ENCODE data around the gene CDON. TPM values are rescaled to one million over a fixed set of nuclear protein-coding genes. Genes with fewer than 3 reads are reported as not detected.
A peak's percentile ranks its signal among the peaks of the same experiment; 100 is the strongest.

CDON gene
- total and polyA plus RNA-seq, 7 experiments from 2014 or later = 0.24 to 4.8 (median 2.1) TPM

DNA sequence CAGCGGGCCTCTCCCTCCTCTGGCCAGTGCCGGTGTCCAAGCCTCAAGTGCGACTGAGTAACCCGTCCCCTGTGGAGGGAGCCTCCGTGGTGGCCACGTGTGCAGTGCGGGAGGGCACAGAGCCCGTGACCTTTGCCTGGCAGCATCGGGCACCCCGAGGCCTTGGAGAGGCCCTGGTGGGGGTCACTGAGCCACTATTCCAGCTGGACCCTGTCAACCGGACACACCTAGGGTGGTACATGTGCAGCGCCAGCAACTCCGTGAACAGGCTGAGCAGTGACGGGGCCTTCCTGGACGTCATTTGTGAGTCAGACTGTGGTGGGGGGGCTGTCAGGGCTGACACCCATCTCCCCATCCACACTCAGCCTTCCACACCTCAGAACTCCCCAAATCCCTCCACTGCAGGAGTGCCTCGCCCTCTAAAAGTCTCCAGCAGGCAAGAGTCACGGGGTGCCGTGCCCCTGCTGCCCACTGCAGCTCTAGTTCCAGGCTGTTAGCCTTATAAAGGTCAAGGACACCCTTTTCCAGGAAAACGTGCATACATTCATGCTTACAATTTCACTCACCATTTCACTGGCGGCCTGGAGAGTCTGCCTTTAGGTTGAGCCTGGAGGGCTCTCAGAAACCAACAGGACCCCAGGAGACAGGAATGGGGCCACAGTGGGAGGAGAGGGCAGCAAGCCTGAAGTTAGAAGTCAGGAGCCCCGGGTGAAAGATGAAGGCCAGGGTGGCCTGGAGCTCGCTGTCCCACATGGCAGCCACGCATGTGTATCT lies 114.2 kb downstream of the CDON start:
- H3K27ac Mint-ChIP-seq = no peak overlapping the region
- no peak overlapping the region for H3K27ac ChIP-seq (ENCODE audit: low read depth, low read length)
- H3K9me3 Mint-ChIP-seq = no peaks in the 10 kb centered on the region
- ChIA-PET POLR2A (no interaction called here), CTCF (interaction anchor here (1.0 to 1.4 kb wide), 2 partner anchors 245 to 247 kb away, joined by 3 to 5 read pairs; no protein-coding TSS in a partner anchor)
- H3K9me3 ChIP-seq (ENCODE audit: control insufficient read depth in 2 of 3, low read length in 3 of 3) = no peaks in the 10 kb centered on the region
- H3K4me3 Mint-ChIP-seq = no peak overlapping the region
- no peaks in the 10 kb centered on the region for H3K4me1 Mint-ChIP-seq
- no peaks in the 10 kb centered on the region for H3K27me3 ChIP-seq (ENCODE audit: control insufficient read depth in 2 of 2, insufficient read depth in 2 of 2, low read length in 2 of 2)
- H3K4me1 ChIP-seq (ENCODE audit: control insufficient read depth in 2 of 2, insufficient read depth in 2 of 2, low read length in 2 of 2) = no peaks in the 10 kb centered on the region
- intact Hi-C loops (cut with micrococcal nuclease) = no loop called here
- DNase-seq (no peak), ATAC-seq (no peak)
- no peaks in the 10 kb centered on the region for H3K36me3 ChIP-seq (ENCODE audit: control insufficient read depth in 2 of 3, insufficient read depth in 3 of 3, low read length in 3 of 3)
- H3K27me3 Mint-ChIP-seq = peaks cover 0 to 6% (median 4%) of the 10 kb centered on the region in 5 donors
- H3K4me3 ChIP-seq (ENCODE audit: low read length) = no peak overlapping the region
- H3K36me3 Mint-ChIP-seq = peaks cover 0 to 4% (median 0%) of the 10 kb centered on the region in 5 donors

DNA sequence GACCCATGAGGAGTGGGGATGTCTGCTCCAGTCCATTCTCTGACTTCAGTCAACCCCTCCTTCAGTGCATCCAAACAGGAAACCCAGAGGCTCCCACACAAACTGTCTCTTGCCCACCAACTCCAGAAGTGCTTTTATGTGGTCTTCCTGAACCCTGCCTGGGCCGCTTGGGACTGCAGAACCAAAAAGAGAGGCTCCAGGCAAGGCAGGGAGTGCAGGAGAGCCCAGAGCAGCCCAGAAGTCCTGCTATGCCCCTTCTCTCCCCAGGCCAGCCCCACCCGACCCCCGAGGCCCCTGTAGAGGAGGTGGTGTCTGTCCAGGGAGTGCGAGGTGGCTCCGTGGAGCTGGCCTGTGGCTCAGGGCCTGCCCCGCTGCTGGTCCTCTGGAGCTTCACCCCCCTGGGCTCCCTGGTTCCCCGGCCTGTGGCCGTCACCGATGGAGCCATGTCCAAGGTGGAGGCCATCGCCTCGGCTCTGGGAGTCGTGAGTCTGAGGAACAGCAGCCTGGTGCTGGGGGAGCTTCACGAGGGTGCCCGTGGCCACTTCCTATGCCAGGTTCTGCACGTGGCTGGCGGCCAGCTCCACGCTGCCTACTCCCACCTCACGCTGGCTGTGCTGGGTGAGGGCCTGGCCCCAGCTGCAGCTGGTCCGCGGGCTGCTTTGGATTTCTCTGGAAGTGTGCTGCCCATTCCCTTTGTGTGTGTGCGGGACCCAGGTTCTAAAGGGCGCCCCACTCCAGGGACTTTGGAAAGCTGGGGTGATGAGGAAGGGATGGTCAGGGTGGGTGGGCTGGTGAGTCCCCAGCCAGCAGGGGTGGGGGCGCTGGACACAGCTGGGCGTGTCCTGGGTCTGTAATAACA lies 115.0 kb downstream of the CDON start:
- Histone ChIP-seq H3K9me3 (ENCODE audit: control insufficient read depth in 2 of 3, low read length in 3 of 3) (no peaks in the 10 kb centered on the region), H3K4me1 (ENCODE audit: control insufficient read depth in 2 of 2, insufficient read depth in 2 of 2, low read length in 2 of 2) (no peaks in the 10 kb centered on the region), H3K36me3 (ENCODE audit: control insufficient read depth in 2 of 3, insufficient read depth in 3 of 3, low read length in 3 of 3) (no peaks in the 10 kb centered on the region), H3K27ac (ENCODE audit: low read depth, low read length) (no peak overlapping the region), H3K27me3 (ENCODE audit: control insufficient read depth in 2 of 2, insufficient read depth in 2 of 2, low read length in 2 of 2) (no peaks in the 10 kb centered on the region), H3K4me3 (ENCODE audit: low read length) (no peak overlapping the region)
- intact Hi-C loops (cut with micrococcal nuclease) = no loop called here
- Mint-ChIP-seq H3K27me3 (peaks cover 0 to 6% (median 4%) of the 10 kb centered on the region in 5 donors), H3K4me1 (peaks cover 0 to under 1% (median 0%) of the 10 kb centered on the region in 7 donors), H3K27ac (no peak overlapping the region), H3K36me3 (peaks cover 0 to 4% (median 0%) of the 10 kb centered on the region in 5 donors), H3K4me3 (no peak overlapping the region), H3K9me3 (no peaks in the 10 kb centered on the region)
- ChIA-PET CTCF (no interaction called here), POLR2A (no interaction called here)
- ATAC-seq (no peak), DNase-seq (peak in 1 of 9 donors; percentile 8)

DNA sequence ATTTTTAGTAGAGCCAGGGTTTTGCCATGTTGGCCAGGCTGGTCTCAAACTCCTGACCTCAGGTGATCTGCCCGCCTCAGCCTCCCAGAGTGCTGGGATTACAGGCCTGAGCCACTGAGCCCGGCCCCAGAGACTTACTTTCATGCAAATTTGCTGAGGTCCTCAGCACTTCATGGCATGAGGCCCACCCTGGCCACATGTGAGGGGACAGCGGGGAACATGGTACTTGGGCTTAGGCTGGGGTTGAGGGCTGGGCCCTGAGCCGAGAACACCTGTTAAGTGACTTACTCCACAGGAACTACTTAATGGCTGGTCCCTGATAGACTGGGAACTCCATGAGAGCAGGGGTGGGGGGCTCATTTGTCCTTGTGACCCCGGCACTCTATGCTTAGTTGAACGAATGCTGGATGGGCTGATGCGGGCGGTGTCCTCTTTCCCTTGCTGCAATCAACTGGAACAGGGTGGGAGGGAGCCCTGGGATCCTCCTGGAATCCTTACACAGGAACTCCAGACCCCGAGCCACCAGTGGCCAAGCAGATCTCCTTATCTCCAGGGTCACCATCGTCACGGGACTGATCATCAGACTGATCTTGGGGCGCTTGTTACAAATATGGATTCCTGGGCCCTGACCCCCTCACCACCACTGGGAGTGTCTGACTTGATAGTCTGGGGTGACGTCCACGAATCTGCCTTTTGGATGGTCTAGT lies 115.8 kb downstream of the CDON start:
- Mint-ChIP-seq H3K4me1 (peaks cover 2 to 9% (median 8%) of the 10 kb centered on the region in 7 donors), H3K27me3 (peaks cover 0 to 6% (median 4%) of the 10 kb centered on the region in 5 donors), H3K36me3 (peaks cover 0 to 4% (median 0%) of the 10 kb centered on the region in 5 donors), H3K4me3 (no peak overlapping the region), H3K27ac (no peak overlapping the region), H3K9me3 (no peaks in the 10 kb centered on the region)
- DNase-seq (peak in 1 of 9 donors; percentile 16), ATAC-seq (no peak)
- Histone ChIP-seq H3K27me3 (ENCODE audit: control insufficient read depth in 2 of 2, insufficient read depth in 2 of 2, low read length in 2 of 2) (no peaks in the 10 kb centered on the region), H3K27ac (ENCODE audit: low read depth, low read length) (no peak overlapping the region), H3K4me3 (ENCODE audit: low read length) (no peak overlapping the region), H3K9me3 (ENCODE audit: control insufficient read depth in 2 of 3, low read length in 3 of 3) (no peaks in the 10 kb centered on the region), H3K4me1 (ENCODE audit: control insufficient read depth in 2 of 2, insufficient read depth in 2 of 2, low read length in 2 of 2) (no peaks in the 10 kb centered on the region), H3K36me3 (ENCODE audit: control insufficient read depth in 2 of 3, insufficient read depth in 3 of 3, low read length in 3 of 3) (no peaks in the 10 kb centered on the region)
- POLR2A ChIA-PET = no interaction called here
- CTCF ChIA-PET = no interaction called here
- intact Hi-C loops (cut with micrococcal nuclease) = no loop called here

DNA sequence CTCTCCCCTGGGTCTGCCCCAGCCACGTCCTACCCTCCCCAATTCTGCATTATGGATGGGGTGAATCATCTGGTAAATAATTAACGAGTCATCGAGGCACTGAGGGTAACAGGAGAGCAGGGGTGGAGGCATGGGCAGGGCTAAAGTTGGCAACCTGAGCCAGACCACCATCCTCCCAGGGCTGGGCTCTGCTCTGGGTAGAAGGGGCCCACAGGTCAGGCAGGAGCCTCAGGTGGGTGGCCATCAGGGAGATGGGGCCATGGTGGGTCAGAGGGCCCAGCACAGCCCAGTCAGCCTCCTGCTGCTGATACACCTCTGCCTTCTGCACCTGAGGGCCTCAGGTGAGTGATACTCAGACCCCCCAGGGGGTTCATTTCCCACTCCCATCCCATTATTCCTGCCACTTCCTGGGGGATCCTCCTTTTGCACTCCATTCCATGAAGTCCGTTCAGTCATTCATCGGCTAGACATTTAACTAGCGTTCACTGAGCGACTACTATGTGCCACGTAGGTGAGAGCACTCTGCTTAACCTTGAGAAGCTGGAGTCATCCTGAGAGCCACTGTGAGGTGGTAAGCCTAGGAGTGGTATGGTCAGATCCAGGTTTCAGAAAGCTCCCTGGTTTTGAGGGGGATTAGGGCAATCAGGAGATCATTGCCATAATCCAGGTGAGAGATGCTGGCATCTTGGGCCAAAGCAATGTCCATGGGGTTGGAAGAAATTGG lies 116.7 kb downstream of the CDON start, which contains the start of gene VSIG10L2:
VSIG10L2 (plus strand) TSS at position 248 of the 724 bp plus-strand sequence; CDS start at position 260, 12 bp downstream.
- Mint-ChIP-seq H3K36me3 (no peaks in the 10 kb centered on the region), H3K9me3 (no peaks in the 10 kb centered on the region), H3K4me1 (peaks cover 2 to 10% (median 8%) of the 10 kb centered on the region in 7 donors), H3K27ac (no peak within 1 kb of the TSS), H3K4me3 (no peak within 1 kb of the TSS), H3K27me3 (peaks cover 0 to 4% (median 0%) of the 10 kb centered on the region in 5 donors)
- CTCF ChIA-PET = interaction anchor here (0.9 kb wide), 1 partner anchor 244 kb away, joined by 3 read pairs; no protein-coding TSS in a partner anchor
- H3K4me3 ChIP-seq (ENCODE audit: low read length) = no peak within 1 kb of the TSS
- DNase-seq = peak in 1 of 9 donors; percentile 8
- no peak for ATAC-seq
- intact Hi-C loops (cut with micrococcal nuclease) = no loop called here
- no peaks in the 10 kb centered on the region for H3K27me3 ChIP-seq (ENCODE audit: control insufficient read depth in 2 of 2, insufficient read depth in 2 of 2, low read length in 2 of 2)
- no peaks in the 10 kb centered on the region for H3K36me3 ChIP-seq (ENCODE audit: control insufficient read depth in 2 of 3, insufficient read depth in 3 of 3, low read length in 3 of 3)
- no peak within 1 kb of the TSS for H3K27ac ChIP-seq (ENCODE audit: low read depth, low read length)
- POLR2A ChIA-PET = no interaction called here
- H3K9me3 ChIP-seq (ENCODE audit: control insufficient read depth in 2 of 3, low read length in 3 of 3) = no peaks in the 10 kb centered on the region
- no peaks in the 10 kb centered on the region for H3K4me1 ChIP-seq (ENCODE audit: control insufficient read depth in 2 of 2, insufficient read depth in 2 of 2, low read length in 2 of 2)

DNA sequence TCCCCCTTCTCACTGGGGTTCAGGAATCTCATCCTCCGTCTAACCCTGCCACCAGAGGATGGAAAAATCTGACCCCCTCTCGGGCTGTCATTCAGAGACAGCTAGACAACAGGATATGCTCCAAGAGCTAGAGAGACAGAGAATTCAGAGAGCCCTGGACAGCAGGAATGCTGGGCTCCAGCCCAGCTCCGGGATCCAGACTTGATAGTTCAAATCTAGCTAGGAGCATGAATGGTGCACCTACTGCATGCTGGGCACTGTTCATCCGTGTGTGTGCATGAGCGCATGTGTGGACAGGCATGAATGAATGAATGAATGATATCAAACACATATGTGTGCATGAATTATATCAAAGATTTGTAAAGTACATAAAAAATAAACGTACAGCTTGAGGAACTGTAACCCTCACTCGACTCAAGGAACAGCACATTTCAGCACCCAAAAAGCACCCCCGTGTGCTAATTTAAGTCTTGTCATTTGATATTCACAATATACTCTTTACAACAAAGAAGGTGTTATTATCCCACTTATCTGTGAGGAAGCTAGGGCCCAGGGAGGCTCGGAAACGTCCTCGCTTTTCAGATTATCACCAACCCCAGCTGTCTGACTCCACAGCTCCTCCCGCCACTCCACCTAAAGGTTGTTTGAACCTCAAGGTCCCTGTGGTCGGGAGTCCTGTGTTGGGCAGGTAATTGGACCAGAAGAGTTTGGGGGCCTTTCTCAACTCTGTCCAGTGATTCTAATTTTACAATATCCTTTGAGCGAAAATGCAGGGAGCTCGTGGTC lies 117.5 kb downstream of the CDON start:
- no peaks in the 10 kb centered on the region for H3K9me3 ChIP-seq (ENCODE audit: control insufficient read depth in 2 of 3, low read length in 3 of 3)
- H3K4me1 ChIP-seq (ENCODE audit: control insufficient read depth in 2 of 2, insufficient read depth in 2 of 2, low read length in 2 of 2) = no peaks in the 10 kb centered on the region
- ATAC-seq = no peak
- no peaks in the 10 kb centered on the region for H3K36me3 ChIP-seq (ENCODE audit: control insufficient read depth in 2 of 3, insufficient read depth in 3 of 3, low read length in 3 of 3)
- intact Hi-C loops (cut with micrococcal nuclease) = no loop called here
- Mint-ChIP-seq H3K9me3 (no peaks in the 10 kb centered on the region), H3K27me3 (peaks cover 0 to 4% (median 0%) of the 10 kb centered on the region in 5 donors), H3K4me1 (peaks cover 2 to 10% (median 8%) of the 10 kb centered on the region in 7 donors), H3K36me3 (no peaks in the 10 kb centered on the region), H3K27ac (no peak overlapping the region), H3K4me3 (no peak overlapping the region)
- H3K4me3 ChIP-seq (ENCODE audit: low read length) = no peak overlapping the region
- ChIA-PET CTCF (interaction anchor here (0.9 to 1.3 kb wide), 2 partner anchors 245 to 249 kb away, joined by 3 to 5 read pairs; no protein-coding TSS in a partner anchor), POLR2A (no interaction called here)
- H3K27ac ChIP-seq (ENCODE audit: low read depth, low read length) = no peak overlapping the region
- no peaks in the 10 kb centered on the region for H3K27me3 ChIP-seq (ENCODE audit: control insufficient read depth in 2 of 2, insufficient read depth in 2 of 2, low read length in 2 of 2)
- DNase-seq = peak in 1 of 9 donors; percentile 8

All from naive thymus-derived CD4-positive, alpha-beta T cell (primary cell).